HG03432 (cell line): ENCODE data around the gene CASS4.

Source experiments
- ATAC-seq: cut with Tn5 transposase; IDR thresholded peaks from one replicate; pipeline ENCODE4 v1.9.1; 2021; ENCODE audit warnings: mild to moderate bottlenecking, moderate library complexity; ENCODE audit not compliant: unreplicated experiment

Gene CASS4

GRCh38 chr20:56501116-56501515 is 89.1 kb downstream of the CASS4 start:
- ATAC-seq: no peak

DNA sequence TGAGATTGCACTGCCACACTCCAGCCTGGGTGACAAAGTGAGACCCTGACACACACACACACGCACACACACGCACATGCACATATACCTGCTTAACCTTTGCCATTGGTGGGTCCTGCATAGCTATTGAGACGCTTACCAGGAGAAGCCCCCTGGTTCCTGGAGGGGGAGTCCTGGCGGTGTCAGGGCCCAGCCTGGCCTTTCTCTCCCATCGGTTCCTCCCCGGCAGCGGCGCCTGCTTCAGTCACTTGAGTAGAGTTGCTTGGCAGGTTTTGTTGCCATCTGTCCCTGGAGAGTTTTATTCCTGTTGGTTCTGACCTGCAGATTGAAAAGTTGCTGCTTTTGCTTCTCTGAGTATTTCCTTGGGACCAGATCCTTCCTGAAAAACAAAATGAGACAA is 91.9 kb downstream of the CASS4 start:
- ATAC-seq: no peak

DNA sequence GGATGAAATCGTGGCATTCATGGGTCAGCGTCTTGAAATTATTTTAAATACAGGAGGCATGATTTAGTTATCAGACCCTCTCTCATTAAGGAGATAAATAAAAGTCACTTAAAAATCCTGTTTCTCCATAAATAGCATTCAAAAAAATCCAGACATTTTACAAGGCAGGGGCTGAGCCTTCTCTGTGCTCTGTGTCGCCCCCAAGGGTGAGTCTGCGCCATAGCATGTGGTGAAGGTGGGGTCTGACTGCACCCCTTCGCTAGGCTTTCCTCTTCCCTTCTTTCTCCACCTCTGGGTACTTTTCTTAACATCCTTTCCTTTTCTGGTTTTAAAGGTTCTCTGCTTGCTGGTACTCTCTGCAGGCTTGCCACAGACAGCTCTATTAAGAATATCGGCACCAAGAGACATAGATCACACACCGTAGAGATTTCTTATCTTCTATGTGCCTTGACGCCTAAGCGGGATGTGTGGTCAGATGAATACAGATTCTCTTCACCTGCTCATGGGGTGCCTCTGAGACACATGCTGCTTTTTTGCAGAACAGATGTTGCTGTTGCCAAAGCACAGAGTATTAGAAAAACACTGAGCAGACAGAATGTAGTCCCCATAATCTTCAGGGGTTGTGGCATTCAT is 92.4 kb downstream of the CASS4 start:
- no peak for ATAC-seq

GRCh38 chr20:56506103-56506502 is 94.0 kb downstream of the CASS4 start:
- ATAC-seq: no peak
